Body of pancreas (tissue), 4 donors: ENCODE results near the gene LRRTM3.
A peak's percentile ranks its signal among the peaks of the same experiment; 100 is the strongest.

ENCODE experiments used
- POLR2A ChIP-seq, 3 donors: fragments of 450-650 bp; IDR thresholded peaks; one replicate each; pipeline ENCODE4 v1.6.1; 2016; ENCODE audit warnings: antibody characterized with exemption in 3 of 3, mild to moderate bottlenecking in 2 of 3
- TF ChIP-seq, protein P1 (sequence below), 7 experiments: fragments of 450-650 bp in 4 of 7; fragments of 200-600 bp in 3 of 7; sonication (generic) in 3 of 7; IDR thresholded peaks; one replicate each; pipeline ENCODE4 v1.5.1; 2016 to 2019; ENCODE audit warnings: antibody characterized with exemption in 7 of 7

DNA sequence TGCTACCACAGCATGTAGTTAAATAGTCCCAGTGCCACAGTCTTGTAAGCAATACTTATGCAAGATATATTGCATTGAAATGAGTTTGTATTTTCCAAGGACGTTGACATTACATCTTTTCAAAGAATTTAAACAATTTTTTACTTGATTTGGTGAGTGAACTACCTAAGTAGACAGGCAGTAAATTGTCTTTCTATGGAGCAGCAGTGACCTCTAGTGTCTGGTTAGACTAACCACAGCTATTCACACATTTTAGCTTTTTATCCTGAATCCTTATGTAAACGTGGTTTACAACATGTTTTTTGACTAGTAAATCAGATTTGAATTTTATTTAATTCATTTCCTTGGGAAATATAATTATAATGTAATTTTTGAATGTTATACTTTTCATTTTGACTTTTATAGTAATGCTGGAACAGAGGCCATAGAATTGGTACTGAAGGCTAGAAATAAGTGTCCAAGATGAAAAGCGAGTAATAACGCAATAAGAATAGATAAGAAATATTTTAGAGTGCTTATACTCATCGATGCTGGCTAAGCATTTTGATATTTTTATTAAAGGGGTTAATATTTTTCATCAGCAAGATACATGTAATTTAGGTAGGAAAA, 5.6 kb downstream of the LRRTM3 start:
- TF ChIP-seq, protein P1, sequence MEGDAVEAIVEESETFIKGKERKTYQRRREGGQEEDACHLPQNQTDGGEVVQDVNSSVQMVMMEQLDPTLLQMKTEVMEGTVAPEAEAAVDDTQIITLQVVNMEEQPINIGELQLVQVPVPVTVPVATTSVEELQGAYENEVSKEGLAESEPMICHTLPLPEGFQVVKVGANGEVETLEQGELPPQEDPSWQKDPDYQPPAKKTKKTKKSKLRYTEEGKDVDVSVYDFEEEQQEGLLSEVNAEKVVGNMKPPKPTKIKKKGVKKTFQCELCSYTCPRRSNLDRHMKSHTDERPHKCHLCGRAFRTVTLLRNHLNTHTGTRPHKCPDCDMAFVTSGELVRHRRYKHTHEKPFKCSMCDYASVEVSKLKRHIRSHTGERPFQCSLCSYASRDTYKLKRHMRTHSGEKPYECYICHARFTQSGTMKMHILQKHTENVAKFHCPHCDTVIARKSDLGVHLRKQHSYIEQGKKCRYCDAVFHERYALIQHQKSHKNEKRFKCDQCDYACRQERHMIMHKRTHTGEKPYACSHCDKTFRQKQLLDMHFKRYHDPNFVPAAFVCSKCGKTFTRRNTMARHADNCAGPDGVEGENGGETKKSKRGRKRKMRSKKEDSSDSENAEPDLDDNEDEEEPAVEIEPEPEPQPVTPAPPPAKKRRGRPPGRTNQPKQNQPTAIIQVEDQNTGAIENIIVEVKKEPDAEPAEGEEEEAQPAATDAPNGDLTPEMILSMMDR (IDR thresholded peaks at IDR 0.05): peak; percentile 62 to 86 (median 82)
- no peak for TF ChIP-seq POLR2A (IDR thresholded peaks at IDR 0.05)
